Measurements from ENCODE around the gene TBC1D19.

GRCh38 chr4:26609868-26610267 is 26.0 kb downstream of the TBC1D19 start:
- TF ChIP-seq CTCF (IDR thresholded peaks at IDR 0.05; ENCODE audit: low read depth, low read length, poor library complexity, severe bottlenecking) (no peak), EZH2phosphoT487 (IDR thresholded peaks at IDR 0.05; ENCODE audit: borderline replicate concordance, low read length) (no peak)

Data from DOHH2 (cell line).